MV-4-11 (cell line): ENCODE results near the gene SYT12.

ENCODE experiments used
- DNase-seq: peaks from one replicate; lab custom pipeline; 2025; lab: John Stamatoyannopoulos, UW

The SYT12 gene

DNA sequence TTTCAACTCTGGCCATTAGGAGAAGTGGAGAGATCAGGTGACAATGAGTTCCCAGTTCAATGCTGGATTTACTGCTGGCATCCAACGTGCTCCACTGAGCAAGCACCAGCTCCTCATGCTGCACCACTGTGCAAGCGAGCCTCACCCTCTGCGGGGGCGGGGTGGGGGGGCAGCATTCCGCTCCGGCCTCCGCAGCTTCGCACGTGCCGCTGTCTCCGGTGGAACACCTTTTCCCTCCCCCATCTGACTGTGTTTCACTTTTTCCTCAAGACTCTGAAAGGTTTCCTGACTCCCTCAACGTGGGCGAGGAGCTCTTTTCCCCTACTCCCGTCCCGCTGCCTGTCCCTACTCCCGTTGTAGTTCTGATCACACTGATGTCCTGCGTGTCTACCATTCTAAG lies 32.9 kb downstream of the SYT12 start:
- no peak for DNase-seq

- DNase-seq, result no peak
Observed at GRCh38 chr11:67056267-67057204, 33.6 kb downstream of the SYT12 start, which contains the start of gene RHOD. RHOD (plus strand) TSS chr11:67056847; CDS start chr11:67056903, 56 bp downstream.

GRCh38 chr11:67057205-67057672 lies 34.3 kb downstream of the SYT12 start:
- no peak for DNase-seq

GRCh38 chr11:67058506-67058905 lies 35.6 kb downstream of the SYT12 start:
- DNase-seq, result no peak

- no peak for DNase-seq
Observed at GRCh38 chr11:67059671-67060070, 36.7 kb downstream of the SYT12 start.

GRCh38 chr11:67060111-67060522 lies 37.2 kb downstream of the SYT12 start:
- no peak for DNase-seq

GRCh38 chr11:67062526-67063373 lies 39.8 kb downstream of the SYT12 start:
- no peak for DNase-seq

- DNase-seq, result no peak
Observed at GRCh38 chr11:67066333-67066709, 43.4 kb downstream of the SYT12 start.

DNA sequence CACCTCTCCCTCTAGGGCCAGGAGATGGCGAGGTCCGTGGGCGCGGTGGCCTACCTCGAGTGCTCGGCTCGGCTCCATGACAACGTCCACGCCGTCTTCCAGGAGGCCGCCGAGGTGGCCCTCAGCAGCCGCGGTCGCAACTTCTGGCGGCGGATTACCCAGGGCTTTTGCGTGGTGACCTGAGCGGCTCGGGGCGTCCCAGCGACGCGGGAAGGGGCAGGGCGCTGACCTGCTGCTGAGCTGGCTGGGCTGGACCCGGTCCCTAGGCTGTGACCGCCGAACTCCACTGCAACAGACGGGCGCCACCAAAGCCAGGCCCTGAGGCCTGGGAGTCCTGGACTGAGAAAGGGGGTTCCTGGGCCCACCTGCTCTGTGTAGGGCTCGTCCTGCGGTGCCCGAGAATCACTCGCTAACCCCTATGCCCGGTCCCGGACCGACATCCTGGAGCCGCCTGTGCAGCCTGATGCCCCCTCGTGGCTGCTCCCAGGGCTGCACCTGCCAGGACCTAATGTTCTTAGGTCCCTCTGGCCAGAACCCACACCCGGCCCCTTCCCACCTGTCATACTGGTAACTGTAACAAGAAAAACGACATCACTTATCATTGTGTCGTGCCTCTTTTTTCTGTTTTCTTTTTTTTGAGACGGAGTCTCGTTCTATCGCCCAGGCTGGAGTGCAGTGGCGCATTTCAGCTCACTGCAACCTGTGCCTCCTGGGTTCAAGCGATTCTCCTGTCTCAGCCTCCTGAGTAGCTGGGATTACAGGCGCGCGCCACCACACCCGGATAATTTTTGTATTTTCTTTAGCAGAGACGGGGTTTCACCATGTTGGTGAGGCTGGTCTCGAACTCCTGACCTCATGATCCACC lies 48.7 kb downstream of the SYT12 start:
- peak; percentile 37 for DNase-seq

GRCh38 chr11:67072295-67072694 lies 49.4 kb downstream of the SYT12 start:
- DNase-seq, result no peak

GRCh38 chr11:67073908-67074307 lies 51.0 kb downstream of the SYT12 start:
- DNase-seq, result no peak

DNA sequence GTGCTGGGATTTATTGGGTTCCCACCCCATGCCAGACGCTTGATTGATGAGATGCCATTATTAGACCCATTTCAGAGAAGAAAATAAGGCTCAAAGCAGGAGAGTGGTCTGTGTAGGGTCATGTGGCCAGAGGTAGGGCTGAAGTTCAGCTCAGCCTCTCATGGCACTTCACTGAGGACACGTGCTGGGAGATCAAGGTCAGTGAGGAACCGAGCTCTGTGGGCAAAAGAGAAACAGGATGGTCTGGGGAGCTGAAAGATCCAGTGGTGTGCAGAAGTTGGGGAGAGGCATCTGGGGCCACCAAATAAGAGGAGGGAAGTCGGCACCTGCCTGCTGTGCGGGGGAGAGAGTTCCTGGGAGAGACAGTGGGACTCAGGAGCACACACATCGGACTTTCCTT lies 53.3 kb downstream of the SYT12 start:
- peak; percentile 8 for DNase-seq

- no peak for DNase-seq
Observed at GRCh38 chr11:67079065-67079705, 56.3 kb downstream of the SYT12 start.

GRCh38 chr11:67082071-67082791 lies 59.3 kb downstream of the SYT12 start:
- DNase-seq, result peak; percentile 4

DNA sequence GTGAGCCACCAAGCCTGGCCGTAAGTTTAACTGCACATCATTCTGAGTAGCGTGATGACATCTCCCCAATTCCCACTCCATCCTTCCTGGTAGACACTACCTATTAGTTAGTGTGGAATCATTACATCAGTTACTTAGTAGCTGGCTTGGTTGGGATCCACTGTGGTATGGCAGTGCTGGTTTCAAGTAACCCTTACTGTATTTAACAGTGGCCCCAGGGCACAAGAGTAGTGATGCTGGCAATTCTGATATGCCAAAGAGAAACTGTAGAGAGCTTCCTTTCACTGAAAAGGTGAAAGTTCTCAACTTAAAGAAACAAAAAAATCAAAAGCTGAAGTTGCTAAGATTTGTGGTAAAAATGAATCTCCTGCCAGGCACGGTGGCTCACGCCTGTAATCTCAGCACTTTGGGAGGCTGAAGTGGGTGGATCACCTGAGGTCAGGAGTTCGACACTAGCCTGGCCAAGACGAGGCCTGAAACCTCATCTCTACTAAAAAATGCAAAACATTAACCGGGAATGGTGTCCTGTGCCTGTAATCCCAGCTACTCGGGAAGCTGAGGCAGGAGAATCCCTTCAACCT lies 60.9 kb downstream of the SYT12 start:
- DNase-seq, result no peak

DNA sequence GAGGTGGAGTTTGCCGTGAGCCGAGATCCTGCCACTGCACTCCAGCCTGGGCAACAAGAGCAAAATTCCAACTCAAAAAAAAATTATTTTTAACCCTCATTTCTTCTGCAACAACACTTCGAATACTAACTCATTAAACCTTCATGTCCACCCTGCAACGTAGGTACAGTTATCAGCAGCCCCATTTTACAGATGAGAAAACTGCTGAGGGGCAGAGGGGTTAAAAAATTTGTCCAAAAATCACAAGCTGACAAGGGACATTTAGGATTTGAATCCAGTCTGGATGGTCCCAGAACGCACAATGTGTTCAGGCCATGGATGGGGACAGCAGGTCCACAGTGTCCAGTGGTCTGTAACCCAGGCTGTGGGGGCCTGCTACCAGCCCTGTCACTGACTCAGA lies 62.7 kb downstream of the SYT12 start:
- no peak for DNase-seq

DNA sequence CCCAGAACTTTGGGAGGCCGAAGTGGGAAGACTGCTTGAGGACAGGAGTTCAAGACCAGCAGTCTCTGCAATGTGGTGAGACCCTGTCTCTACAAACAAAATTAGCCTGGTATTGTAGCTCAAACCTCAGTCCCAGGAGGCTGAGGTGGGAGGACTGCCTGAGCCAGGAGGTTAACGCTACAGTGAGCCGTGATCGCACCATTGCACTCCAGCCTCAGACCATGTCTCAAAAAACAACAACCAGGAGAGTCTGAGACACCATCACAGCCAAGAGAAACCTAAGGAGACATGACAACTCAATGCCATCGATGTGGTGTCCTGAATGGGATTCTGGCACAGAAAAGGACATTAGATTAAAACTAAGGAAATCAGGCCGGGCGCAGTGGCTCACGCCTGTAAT lies 67.8 kb downstream of the SYT12 start:
- no peak for DNase-seq

GRCh38 chr11:67095214-67095507 lies 72.2 kb downstream of the SYT12 start:
- DNase-seq, result no peak

GRCh38 chr11:67098799-67099429 lies 76.0 kb downstream of the SYT12 start:
- no peak for DNase-seq

GRCh38 chr11:67099831-67100324 lies 76.9 kb downstream of the SYT12 start:
- no peak for DNase-seq
